ENCODE results near the gene GNE.

DNA sequence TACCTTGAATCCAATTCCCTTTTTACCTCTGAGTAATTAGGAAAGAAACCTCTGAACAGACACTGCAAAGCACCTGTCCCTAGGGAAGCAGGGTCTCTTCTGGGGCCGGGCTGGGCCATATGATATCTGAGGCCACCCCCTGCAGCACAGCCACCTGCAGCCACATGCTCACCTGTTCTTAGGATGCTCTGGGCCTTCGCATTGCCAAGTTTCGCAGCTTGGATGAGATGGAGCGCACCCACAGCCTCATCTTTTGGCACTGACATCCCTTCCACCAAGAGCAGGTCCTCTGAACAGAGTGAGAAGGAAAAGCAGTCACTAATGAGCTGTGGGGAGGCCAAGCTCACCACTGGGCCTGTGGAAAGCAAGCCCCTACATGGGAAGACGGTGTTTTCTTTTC lies 40.2 kb downstream of the GNE start:
- no peak for TF ChIP-seq POLR2A (IDR thresholded peaks at IDR 0.05)
- TF ChIP-seq CTCF (IDR thresholded peaks at IDR 0.05), result no peak
